NCI-H226 (cell line): ENCODE results near the gene ETV6.

Source experiments
- DNase-seq: peaks from one replicate; pipeline ENCODE4 v3.0.0-alpha.2; 2015

ETV6 gene

DNA sequence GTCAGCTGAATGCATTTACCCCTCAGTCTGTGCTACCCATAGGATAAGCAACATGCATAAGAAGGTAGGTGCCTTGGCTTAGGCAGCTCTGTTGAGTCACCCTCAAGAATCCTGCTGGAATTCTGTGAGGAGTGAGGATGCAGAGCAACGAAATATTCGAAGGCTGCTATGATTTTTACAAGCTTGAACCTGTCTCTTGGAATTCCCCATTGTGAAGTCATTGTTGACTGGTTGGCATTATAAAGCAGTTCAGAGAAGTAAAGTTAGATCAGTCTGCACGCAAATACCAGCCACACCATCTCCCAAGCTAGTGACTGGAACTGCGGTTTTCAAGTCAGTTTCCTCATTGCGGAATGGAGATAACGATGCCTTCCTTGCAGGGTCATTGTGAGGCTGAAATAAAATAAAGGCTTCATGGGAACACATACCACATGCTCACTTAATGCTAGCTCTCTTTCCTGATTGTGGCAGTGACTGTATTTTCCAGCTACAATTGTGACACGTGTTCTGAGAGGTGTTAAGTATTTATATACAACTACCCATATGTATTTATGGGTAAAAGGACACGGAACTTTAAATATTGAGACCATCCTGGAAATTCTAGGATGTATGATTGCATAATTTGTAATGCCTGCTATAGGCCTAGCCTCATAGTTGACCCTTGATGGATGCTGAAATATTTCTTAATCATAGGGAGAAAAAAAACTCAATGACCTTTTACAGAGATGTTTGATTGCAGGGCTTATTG is 96.7 kb downstream of the ETV6 start:
- peak; percentile 99 for DNase-seq

DNA sequence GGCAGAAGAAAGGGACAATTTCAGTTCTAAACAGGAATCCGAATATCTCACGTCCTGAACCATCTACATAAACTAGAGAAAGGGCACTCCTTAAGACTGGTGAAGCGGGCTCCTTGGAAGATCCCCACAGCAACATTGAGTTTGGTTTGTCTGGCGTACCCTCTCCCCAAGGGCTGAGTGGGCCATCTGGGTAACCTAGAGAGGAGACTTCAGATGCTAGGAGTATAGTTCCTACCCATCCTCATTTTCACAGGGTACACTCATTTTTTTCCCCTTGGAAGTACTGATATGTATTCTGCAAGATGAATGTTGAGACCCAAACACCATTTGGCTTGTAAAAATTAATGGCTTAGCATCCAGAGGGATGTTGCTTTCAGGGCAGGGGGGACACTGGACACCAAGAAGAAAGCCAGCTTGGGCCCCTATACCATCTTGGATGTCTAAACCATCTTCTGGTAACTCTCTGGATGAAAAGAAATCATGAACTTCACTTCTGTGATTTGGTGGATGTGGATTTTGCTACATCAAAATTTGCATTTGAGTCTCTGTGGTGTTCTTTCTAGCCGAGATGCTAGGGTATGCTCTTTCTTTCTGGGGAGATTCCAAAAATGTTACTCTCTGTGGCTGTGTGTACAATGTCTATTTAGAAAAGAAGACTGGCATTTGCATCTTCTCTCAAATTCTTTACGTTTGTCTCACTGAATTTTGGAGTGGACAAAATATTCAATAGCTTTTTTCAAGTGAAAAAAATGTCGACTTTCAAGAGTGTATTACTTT is 97.7 kb downstream of the ETV6 start:
- DNase-seq: no peak

DNA sequence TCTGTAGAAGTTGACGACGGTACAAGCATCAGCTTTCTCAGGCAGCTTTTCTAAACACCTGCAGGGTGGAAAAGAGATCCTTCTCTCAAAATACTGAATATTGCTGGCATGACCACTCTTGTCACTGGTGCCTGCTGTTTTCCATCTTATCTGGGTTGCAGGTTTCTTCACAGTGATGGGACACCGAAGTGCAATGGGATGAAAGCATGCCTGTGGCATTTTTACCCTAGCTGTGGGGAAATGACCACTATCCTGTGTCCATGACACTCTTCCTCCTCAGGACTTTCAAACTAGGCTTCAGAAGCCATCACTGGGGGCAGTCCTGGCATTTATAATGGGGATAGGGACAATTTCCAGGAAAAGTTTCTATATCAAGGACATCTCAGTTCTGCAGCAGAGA is 98.5 kb downstream of the ETV6 start:
- no peak for DNase-seq

DNA sequence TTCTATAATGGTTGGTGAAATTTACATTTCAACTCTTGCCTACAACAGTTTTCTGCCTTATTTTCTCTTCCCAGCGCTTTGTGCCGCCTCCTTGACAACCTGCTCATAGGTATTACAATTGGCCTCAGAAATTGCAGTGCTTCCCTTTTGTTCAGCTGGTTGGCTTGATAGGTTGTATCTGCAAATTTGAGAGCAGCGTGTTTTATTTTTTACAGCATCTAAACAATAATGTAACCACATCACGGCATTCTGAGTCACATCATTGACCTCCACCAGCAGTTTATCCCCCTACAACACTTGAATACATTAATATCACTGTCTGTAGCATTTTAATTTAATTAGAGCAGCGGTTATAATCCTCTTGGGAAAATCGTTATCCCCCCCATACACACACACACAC is 99.4 kb downstream of the ETV6 start:
- DNase-seq: no peak

DNA sequence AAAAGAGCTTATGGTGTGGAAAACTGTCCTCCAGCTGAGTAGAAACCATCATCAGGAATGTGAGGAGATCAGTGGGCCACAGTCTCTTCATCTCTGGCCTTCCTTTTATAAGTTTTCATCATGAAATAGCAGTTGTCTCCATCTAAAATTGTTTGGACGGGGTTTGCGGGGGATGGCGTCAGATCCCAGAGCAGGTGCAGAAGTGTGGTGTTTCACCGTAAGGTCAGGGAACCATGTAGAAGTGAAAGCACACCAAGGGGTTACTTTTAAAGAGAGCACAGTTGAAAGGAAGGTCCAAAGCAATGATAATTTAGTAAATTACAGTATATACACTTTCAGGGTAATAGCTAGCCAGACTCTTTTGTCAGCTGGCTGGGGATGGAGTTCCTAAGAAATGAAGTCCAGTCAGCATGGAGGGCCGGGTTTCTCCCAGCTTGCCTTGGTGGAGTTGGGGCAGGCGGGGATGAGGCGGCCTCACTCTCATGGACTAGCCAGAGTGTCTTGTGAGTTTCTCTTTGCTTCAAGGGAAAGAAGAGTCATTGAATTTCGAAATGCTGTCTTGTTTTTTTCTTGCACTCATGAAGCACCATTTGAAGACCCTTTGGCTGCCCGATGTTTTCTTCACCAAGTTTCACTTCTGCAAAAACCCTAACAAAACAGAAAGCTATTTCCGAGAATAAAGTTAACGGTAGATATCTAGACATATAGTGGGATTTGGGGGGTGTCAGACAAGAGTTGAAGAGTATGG is 100.6 kb downstream of the ETV6 start:
- no peak for DNase-seq

DNA sequence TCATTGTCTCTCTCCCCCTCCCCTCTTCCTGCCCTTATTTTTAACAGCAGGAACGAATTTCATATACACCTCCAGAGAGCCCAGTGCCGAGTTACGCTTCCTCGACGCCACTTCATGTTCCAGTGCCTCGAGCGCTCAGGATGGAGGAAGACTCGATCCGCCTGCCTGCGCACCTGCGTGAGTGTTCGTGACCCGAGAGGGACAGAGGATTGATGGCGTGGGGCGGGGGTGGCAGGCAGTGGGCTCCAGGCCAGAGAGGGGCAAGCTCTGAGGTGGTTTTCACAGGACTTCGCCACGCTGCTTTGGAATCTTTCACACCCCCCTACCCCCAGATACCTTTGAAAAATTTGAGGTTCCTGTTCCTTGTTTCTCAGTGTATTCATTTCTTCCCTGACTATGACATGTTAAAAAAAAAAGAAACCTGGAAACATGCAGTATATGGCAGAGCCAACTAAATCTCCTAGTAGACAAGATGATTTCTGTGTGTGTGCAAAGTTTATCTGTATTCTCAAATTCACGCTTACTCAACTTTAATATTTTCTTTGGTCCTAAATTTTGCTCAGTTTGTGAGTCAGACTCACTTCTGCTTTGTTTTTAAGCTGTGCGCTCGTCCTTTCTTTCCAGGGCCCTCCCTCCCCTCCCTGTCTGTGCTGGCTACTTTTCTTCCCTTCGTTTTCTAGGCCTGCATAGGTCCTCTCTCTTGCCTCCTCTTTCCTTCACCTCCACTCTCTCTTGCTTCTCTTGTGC is 103.1 kb downstream of the ETV6 start:
- DNase-seq: no peak

DNA sequence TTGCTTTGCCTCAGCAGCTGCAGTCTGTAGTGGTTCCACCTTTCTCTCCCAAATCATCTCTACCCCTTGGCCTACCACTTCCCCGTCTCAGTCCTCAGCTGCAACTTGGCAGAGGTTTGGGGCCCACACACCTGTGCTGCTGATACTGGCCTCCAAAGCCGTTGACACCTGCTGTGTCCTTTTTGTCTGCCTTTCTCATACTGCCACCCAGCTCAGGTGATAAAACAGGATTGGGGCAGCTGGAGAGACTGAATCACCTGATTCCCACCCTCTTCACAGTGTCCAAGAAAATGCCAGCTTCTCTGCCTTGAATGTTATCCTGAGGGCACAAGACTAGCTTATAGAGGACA is 103.7 kb downstream of the ETV6 start:
- no peak for DNase-seq

DNA sequence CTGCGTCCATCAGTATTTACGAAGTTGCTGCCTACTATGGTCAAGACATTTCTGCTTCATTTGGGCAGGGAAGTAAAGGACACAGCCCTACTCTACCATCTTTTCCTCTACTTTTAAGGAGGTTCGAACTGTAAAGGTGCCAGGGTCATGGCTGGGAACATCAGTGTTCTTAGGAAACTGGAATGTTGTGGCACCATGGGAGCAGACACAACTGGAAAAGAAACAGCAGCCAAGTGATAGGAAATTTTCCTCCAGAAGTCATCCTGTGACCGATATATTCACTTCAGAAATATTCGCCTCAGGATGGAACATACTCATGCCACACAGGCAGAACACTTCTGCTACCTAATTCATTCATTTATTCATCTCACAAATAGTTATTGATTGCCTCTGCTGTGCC is 104.4 kb downstream of the ETV6 start:
- no peak for DNase-seq

DNA sequence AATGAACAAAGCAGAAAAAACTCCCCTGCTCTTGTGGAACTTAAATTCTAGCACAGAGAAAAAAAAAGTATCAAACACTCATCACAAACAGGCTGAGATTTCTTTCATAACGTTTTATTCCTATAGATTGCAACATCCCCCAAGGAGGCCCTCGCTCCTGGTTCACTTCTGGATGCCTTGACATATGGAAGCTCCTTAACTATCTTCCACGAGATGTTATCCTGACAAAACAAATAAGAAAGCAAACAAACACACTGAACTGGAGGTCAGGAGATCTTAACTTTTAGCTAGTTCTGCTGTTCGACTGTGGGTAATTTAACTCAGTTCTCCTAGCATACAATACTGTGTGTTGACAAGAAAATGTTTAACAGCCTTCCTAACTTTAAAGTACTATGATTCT is 104.8 kb downstream of the ETV6 start:
- no peak for DNase-seq

DNA sequence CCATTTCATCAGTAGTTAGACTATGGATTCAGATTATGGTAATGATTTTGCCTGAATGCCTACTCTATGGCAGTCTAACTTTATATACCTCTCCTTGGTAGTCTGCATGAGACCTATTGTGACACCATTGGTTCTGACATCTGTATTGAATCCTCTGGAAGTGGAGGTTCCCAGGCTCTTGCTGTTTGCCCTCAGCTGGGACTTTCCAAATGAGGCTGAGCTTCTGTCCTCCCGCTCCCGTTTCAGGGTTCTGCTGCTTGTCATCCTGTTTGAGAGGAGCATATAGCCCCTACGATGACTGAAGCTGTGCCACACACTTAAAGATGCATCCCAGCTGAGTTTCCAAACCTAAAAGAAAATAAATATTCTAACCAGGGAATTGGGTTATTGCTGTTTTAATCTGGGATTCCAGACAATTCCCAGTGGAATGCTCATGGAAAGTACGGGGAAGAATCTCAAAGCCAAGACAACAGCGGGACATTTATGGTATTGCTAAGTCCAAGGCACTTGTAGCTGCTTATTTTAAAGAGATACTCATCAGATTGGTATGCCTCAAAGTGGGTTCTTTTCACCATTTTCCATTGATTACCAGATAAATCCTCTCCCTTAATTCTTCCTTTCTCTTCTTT is 105.9 kb downstream of the ETV6 start:
- no peak for DNase-seq

DNA sequence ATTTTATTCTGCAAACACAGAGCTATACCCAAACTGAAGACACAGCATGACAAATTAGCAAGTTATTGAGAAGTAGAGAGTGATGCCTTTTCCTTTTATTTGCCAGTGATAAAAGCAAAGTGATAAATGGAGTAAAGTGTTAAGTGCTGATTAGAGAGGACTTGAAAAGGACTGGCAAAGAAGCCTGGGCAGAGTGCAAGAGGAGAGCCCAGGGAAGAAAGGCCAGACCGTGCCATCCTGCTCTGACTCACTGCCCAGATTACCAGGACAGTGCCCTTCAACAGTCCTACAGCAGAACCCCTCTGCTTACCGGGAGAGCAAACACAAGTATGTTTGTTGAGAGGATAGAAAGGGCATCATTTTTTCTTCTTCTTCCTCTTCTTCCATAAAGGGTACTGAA is 106.5 kb downstream of the ETV6 start:
- DNase-seq: no peak

DNA sequence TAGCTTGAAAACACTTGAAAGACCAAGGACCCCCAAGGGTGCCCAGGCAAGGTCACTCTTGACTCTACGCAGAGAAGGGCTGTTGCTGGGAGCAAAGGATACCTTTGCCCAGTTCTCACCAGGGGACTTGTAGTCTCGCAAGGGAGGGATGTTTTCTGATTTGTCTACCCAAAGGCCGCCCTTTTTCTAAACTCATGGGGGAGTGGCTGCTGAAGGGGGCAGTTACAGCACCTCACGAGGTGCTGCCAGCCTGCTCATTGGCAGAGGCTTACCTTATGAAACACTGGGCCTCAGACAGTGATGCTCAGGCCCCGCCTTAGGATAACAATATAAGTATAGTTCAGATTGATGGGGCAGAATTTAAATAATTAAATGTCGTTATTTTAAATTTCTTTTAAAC is 107.0 kb downstream of the ETV6 start:
- DNase-seq: no peak

DNA sequence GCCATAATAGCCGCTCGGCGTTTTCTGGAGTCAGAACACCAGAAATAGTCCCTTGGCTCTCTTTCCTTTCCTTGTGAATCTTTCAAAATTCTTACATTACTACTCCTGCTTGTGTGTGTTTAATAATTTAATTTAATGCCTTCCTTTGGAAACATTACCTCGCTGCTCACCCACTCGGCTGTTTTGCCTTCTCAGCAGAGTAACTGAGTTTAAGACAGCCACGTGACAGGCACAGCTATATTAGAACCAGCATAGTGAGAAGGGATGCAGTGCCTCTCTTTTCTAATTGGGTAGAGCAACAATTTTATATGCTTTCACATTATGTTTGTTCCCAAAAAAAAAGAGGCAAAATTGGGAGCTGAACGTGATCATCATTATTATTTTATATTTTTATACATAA is 107.6 kb downstream of the ETV6 start:
- no peak for DNase-seq

DNA sequence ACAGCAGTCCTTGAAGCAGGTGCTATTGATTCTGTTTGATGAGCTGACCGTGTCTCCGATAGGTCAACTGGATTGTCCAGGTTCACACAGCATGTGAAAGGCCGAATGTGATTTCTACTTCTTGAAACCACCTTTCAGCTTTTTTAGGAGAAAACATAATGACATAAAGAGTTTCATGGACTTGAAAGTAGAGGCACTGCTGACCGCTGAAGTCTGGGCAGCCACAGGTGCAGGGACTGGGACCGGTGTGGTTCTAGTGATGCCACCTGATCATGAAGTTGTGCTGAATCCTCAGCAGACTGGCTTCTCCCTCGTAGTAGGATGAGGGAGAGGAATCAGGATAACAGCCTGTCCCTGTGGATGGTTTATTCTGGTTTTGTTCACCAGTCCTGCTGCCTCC is 108.1 kb downstream of the ETV6 start:
- DNase-seq: no peak

DNA sequence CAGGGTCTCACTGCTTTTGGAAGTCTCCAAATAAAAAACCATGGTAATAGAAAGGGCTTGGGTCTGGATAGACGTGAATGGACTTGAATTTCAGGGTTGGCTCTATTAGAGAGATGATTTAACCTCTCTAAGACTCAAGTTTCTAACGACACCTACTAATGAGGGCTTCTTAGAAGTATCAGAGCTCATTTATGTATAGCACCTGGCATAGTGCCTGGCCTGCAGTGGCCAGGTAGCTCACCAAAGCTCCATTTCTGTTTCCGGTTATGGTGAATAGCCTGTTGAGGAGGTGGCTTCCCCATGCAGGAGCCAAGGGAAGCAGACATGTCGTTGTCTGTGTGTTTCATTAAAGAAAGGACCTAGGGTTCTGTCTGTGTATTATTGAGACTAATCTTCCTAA is 108.6 kb downstream of the ETV6 start:
- DNase-seq: no peak

DNA sequence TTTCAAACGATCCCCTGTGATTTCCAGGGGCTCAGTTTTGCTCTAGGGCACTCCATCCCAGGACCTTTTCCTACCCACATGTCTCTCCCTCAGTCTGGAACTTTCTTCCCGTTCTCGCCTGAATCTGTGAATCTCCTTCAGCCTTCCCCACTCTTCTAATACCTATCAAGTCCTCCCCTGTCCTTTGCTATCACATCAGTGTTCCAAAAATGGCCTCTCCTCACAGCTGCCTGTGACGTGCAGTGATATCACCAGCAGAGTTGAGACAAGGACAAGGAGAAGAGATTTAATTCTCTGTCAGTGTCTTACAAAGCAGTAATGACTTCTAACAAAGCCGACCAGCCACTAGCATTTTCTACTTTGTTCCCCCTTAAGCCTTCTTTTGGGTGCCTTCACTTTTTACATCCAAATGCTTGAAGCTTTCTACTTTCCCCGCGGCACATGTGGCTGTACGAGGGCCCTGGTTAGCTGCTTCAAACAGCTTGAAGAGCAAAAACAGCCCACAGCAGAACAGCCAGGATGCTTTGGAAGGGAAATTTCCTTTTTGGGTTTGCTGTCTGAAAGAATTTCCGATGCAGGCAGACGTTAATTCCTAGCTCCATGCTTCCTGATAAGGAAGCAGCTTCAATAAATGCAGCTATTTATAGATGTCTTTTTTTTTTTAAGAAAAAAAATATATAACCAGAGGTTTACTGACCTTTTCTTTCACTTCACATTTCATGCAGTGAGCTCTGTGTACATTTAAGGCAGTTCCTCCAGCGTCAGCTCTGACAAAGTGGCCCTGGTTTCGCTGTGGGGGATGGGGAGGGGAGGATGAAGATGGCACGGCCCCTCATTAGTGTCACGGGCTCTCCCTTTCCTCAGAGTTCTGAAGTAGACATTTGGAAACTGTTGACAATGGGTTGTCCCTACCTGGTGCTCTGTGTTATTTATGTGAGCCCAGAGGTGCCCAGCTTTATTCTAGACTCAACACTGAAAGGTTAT is 109.3 kb downstream of the ETV6 start:
- no peak for DNase-seq

DNA sequence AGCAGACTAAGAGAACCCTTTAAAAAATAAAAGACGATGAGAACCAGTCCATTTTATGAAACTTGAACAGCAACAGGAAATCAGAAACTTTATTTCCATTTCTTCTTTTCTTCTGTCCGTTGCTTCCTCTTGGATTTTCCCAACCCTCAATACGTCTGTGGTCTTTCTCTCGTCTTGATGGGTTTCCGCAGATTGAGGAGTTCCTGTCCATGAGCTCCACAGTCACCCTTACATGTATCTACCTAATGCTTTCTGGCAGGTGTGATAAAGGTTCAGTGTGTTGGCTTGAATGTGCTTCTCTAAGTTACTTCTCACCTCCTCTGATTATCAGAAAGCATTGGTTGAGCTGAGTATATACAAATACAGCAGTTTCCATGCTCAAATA is 110.0 kb downstream of the ETV6 start:
- DNase-seq: no peak

DNA sequence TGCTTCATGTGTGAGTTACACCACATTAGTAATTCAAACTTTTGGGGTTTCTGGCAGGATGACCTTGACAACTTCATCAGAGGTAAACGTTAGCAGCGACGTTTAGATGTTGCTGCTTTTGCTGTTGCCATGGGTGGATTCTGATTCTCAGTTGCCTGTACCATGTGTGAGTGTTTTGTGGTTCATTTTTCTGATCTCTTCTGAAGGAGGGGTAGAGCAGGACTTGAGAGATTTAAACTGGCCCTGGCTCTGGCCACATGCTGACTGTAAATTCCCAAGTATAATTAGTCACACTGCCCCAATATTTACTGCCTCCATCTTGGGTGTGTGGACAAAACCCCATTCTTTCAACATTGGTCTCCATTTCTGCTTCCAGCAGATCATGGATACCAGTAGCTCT is 110.4 kb downstream of the ETV6 start:
- no peak for DNase-seq

DNA sequence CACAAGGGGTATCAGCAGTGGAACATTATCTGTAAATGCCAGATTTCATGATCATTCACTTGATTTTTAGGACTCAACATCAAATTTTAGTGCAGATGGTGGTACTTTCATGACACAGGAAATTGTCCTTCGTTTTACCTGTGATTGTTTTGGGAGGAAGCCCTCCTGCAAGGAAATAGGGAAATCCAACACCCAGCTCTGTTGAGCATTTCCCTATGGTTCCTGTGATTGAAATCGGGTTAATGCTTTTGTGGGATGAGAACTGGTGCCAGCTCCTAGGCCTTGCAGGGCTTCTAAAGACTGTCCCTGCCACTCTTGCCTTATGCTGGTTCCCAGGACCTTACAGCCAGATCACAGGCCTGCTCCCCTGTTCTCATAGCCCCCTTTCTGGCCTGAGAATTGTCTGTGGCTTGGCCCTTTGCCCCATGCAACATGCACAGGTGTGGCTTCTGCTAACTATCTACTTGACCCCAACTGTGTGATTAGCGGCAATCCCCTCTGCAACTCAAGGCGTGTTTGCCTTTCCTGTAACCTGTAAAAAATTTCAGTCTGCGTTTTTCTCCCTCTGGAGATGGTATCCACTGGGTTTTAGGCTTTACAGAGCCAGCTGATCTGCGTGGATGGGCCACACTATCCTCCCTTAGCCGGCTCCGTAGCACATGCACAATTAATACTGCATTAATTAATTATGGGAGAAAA is 112.5 kb downstream of the ETV6 start:
- DNase-seq: no peak

DNA sequence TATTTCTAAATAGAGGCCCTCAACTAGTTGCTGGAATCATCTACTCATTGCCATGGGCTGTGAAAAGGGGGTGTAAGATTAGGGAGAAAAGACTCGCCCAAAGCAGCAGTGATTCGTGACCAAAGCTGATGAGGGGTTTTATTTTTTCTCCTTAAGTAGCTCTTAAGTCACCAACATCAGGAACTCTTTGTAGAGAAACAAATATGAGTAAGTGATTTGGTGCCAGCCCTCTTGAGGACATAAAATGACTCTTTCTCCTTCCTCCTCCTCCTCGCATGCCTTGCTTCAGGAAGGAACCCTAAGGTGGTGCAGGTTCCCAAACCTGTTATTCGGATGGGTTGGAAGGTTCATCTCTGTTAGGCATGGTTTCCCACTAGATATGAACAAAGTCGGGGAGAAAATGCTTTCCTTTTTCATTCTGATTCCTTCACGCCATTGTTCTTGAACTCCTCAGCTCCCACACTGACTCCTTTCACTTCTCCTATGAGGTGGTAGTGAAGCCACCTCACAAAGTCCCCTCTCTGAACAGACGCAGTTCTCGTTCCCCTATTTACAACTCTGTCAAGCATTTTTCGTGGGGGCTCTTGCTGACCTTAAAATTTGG is 113.4 kb downstream of the ETV6 start:
- no peak for DNase-seq
